HT1080 (cell line): ENCODE results near the gene NKX2-1. TPM values are rescaled to one million over a fixed set of nuclear protein-coding genes. Genes with fewer than 3 reads are reported as not detected.

Source experiments
- total RNA-seq: library from RNA; depleted of rRNA; stranded (reverse); fragments of >200 nt; shearing (Covaris generic); gene quantifications from 2 replicates; pipeline ENCODE4 v1.2.3, GENCODE V29; 2014; rRNA removed

The NKX2-1 gene
- total RNA-seq, 1 experiment from 2014 or later: not detected

Other genes starting within 250 kb of the NKX2-1 start
- gene MBIP, start 199.6 kb downstream of the NKX2-1 start, total RNA-seq: 5.1 and 6.1 TPM in 2 replicates
- not detected in 2 replicates for gene NKX2-8, start 62.4 kb upstream of the NKX2-1 start, total RNA-seq
- 1.8 and 2.2 TPM in 2 replicates for gene PAX9, start 141.6 kb upstream of the NKX2-1 start, total RNA-seq